ENCODE data around the gene RAB10. TPM values are rescaled to one million over a fixed set of nuclear protein-coding genes. Genes with fewer than 3 reads are reported as not detected.

The RAB10 gene
- total and polyA plus RNA-seq, 9 of the 15 experiments (the other 6 are each of a cell fraction or from before 2014, with no cell fraction given), result 25.1 to 214 (median 157) TPM

GRCh38 chr2:26148501-26148900 is 114.6 kb downstream of the RAB10 start:
- H3K4me1 ChIP-seq (replicated peaks in 1 of 2; ENCODE audit: control insufficient read depth in 2 of 2, insufficient read depth in 2 of 2, low read length in 2 of 2), result peaks cover 0 to 10% of the 10 kb centered on the region in 2 experiments; a peak in 2 of 5 replicates
- intact Hi-C loops (cut with micrococcal nuclease), result no loop called here
- peak; percentile 46 for FAIRE-seq
- no peaks in the 10 kb centered on the region for H3K9me1 ChIP-seq (ENCODE audit: control insufficient read depth, insufficient read depth, low read length)
- no peaks in the 10 kb centered on the region for H3K36me3 ChIP-seq (ENCODE audit: control insufficient read depth, insufficient read depth, low read length)
- no peaks in the 10 kb centered on the region for H3K79me2 ChIP-seq (ENCODE audit: control insufficient read depth, insufficient read depth, low read length)
- H3K4me2 ChIP-seq (ENCODE audit: insufficient read depth, low read length), result no peak overlapping the region
- ATAC-seq, result no peak
- DNase-seq (ENCODE audit: extremely low read depth in 1 of 4, low spot score in 3 of 4), result no peak
- in situ Hi-C loops (cut with MboI), result loop anchor here (5.0 kb wide), 2 partner anchors 156 to 296 kb away; no protein-coding TSS in a partner anchor
- H3K27me3 ChIP-seq (ENCODE audit: control insufficient read depth in 2 of 2, insufficient read depth in 2 of 2, low read length in 2 of 2), result peaks cover 15 to 20% of the 10 kb centered on the region in 2 experiments
- 3% methylated on average over 2 of the region's 2 CpGs for WGBS (ENCODE audit: insufficient coverage, low coverage, missing lambda C conversion rate)
- no peak overlapping the region for H3K27ac ChIP-seq (ENCODE audit: extremely low read depth, low read depth, low read length)
- no peak overlapping the region for H2AFZ ChIP-seq (ENCODE audit: low read depth, low read length)
- CTCF ChIA-PET (ENCODE audit: low intra/inter-chr PET ratio), result interaction anchor here (0.5 kb wide), 1 partner anchor 27 kb away, joined by 3 read pairs; no protein-coding TSS in a partner anchor
- POLR2A ChIA-PET, result interaction anchor here (0.6 kb wide), 1 partner anchor 904 kb away, joined by 3 read pairs; no protein-coding TSS in a partner anchor
- H3K4me3 ChIP-seq, result no peak overlapping the region
- no TSS peak for BruUV-seq (replicated peaks)
- H3K9ac ChIP-seq (ENCODE audit: insufficient read depth in 1 of 2, low read depth in 2 of 2, low read length in 2 of 2), result no peak overlapping the region
- H4K20me1 ChIP-seq (replicated peaks; ENCODE audit: control insufficient read depth, insufficient read depth, low read length), result no peaks in the 10 kb centered on the region
- H3K9me3 ChIP-seq (replicated peaks; ENCODE audit: control insufficient read depth, insufficient read depth, low read depth, low read length), result no peaks in the 10 kb centered on the region
- TF ChIP-seq SMC3 (conservative IDR thresholded peaks at IDR 0.05; ENCODE audit: insufficient read depth, low read depth, low read length), result no peak
- TF ChIP-seq MIER1 (IDR thresholded peaks at IDR 0.05; ENCODE audit: low read depth), result peak; percentile 87
- no peak for TF ChIP-seq ZNF324 (CRISPR knock-in tag; IDR thresholded peaks at IDR 0.05)
- TF ChIP-seq RFX1 (IDR thresholded peaks at IDR 0.05), result no peak
- no peak for TF ChIP-seq SFPQ (IDR thresholded peaks at IDR 0.05; ENCODE audit: low read depth, low read length)
- no peak for TF ChIP-seq ZMIZ1 (IDR thresholded peaks at IDR 0.05; ENCODE audit: low read depth in 2 of 2, low read length in 2 of 2)
- TF ChIP-seq SAFB (IDR thresholded peaks at IDR 0.05; ENCODE audit: borderline replicate concordance, low read depth, low read length), result no peak
- no peak for TF ChIP-seq ZNF449 (CRISPR knock-in tag; IDR thresholded peaks at IDR 0.05)
- no peak for TF ChIP-seq PRMT5 (CRISPR knock-in tag; IDR thresholded peaks at IDR 0.05)
- TF ChIP-seq CLOCK (CRISPR knock-in tag; IDR thresholded peaks at IDR 0.05; ENCODE audit: borderline replicate concordance), result no peak
- no peak for TF ChIP-seq YY1 (IDR thresholded peaks at IDR 0.05; ENCODE audit: borderline replicate concordance in 1 of 3, control insufficient read depth in 1 of 3, extremely low read depth in 1 of 3, insufficient read depth in 3 of 3, insufficient read length in 1 of 3, insufficient replicate concordance in 2 of 3, low read depth in 1 of 3, low read length in 2 of 3)
